SK-N-SH (cell line): ENCODE data around the gene METRNL.

Experiments used
- CHD2 ChIP-seq: fragments of 150-350 bp; IDR thresholded peaks from 2 replicates; pipeline ENCODE4 v1.6.1; 2018; ENCODE audit warnings: low read length; ENCODE audit not compliant: partially characterized antibody
- CTCF ChIP-seq: fragments of 200-600 bp; sonication (generic); IDR thresholded peaks from 2 replicates; pipeline ENCODE4 v1.6.1; 2017; ENCODE audit warnings: antibody characterized with exemption, mild to moderate bottlenecking, moderate library complexity
- EP300 ChIP-seq, 2 experiments: IDR thresholded peaks; 2 replicates each; pipeline versions ENCODE4 v1.4.0 to v1.6.1; 2012; ENCODE audit warnings: borderline replicate concordance in 1 of 2, low read depth in 1 of 2, low read length in 1 of 2
- FOXM1 ChIP-seq: IDR thresholded peaks from 2 replicates; pipeline ENCODE4 v1.4.0; 2012; ENCODE audit warnings: low read depth, mild to moderate bottlenecking
- POLR2AphosphoS5 ChIP-seq: IDR thresholded peaks from 2 replicates; pipeline ENCODE4 v1.6.1; 2012; ENCODE audit warnings: low read depth, low read length
- SIN3A ChIP-seq: IDR thresholded peaks from 2 replicates; pipeline ENCODE4 v1.6.1; 2012; ENCODE audit warnings: low read depth, mild to moderate bottlenecking, low read length, moderate library complexity, borderline replicate concordance
- TAF1 ChIP-seq: IDR thresholded peaks from 2 replicates; pipeline ENCODE4 v1.6.1; 2012; ENCODE audit warnings: low read depth, mild to moderate bottlenecking, low read length, moderate library complexity, borderline replicate concordance

- TF ChIP-seq CTCF: no peak
- no peak for TF ChIP-seq TAF1
- no peak for TF ChIP-seq POLR2AphosphoS5
- TF ChIP-seq FOXM1: no peak
- TF ChIP-seq CHD2: no peak
- no peak; a peak in 1 of 4 replicates for TF ChIP-seq EP300 (IDR thresholded peaks at IDR 0.05; ENCODE audit: borderline replicate concordance in 1 of 2, low read depth in 1 of 2, low read length in 1 of 2)
- TF ChIP-seq SIN3A: no peak
These were observed 9.3 kb upstream of the METRNL start for GRCh38 chr17:83069931-83070742.
